ENCODE data around the gene CCDC149.

DNA sequence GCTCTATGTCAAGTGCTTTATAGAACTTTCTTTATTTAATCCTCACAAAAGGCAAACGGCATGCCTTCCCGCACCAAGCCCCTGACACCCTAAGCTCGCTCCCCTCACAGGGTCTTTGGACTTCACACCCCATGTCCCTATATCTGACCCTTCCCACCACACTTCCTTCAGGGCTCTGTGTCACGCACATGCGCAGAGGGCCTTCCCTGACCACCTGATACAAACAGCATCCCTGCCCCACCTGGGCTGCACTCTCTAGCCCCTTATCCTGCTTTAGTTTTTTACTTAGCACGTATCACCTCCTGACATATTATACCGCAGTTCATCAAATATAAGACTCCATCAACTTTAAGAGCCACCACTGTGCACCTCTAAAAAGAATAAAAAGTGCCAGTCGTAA is 67.7 kb downstream of the CCDC149 start:
- TF ChIP-seq, protein P1, sequence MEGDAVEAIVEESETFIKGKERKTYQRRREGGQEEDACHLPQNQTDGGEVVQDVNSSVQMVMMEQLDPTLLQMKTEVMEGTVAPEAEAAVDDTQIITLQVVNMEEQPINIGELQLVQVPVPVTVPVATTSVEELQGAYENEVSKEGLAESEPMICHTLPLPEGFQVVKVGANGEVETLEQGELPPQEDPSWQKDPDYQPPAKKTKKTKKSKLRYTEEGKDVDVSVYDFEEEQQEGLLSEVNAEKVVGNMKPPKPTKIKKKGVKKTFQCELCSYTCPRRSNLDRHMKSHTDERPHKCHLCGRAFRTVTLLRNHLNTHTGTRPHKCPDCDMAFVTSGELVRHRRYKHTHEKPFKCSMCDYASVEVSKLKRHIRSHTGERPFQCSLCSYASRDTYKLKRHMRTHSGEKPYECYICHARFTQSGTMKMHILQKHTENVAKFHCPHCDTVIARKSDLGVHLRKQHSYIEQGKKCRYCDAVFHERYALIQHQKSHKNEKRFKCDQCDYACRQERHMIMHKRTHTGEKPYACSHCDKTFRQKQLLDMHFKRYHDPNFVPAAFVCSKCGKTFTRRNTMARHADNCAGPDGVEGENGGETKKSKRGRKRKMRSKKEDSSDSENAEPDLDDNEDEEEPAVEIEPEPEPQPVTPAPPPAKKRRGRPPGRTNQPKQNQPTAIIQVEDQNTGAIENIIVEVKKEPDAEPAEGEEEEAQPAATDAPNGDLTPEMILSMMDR (IDR thresholded peaks at IDR 0.05; ENCODE audit: insufficient read depth, low read length, poor library complexity, severe bottlenecking), result no peak
- TF ChIP-seq EZH2phosphoT487 (conservative IDR thresholded peaks at IDR 0.05; ENCODE audit: low read length), result no peak

Data from SU-DHL-6 (cell line).